GM12873 (cell line): ENCODE data around the gene TLE3.

ENCODE experiments used
- TF ChIP-seq, protein P1 (sequence below): IDR thresholded peaks from 2 replicates; pipeline ENCODE4 v1.5.1; 2012; ENCODE audit warnings: low read depth, mild to moderate bottlenecking, moderate library complexity, low read length, control low read depth; ENCODE audit not compliant: insufficient read depth; ENCODE audit errors: missing control alignments

TLE3 gene

GRCh38 chr15:70054366-70054765 is 43.4 kb downstream of the TLE3 start:
- TF ChIP-seq, protein P1, sequence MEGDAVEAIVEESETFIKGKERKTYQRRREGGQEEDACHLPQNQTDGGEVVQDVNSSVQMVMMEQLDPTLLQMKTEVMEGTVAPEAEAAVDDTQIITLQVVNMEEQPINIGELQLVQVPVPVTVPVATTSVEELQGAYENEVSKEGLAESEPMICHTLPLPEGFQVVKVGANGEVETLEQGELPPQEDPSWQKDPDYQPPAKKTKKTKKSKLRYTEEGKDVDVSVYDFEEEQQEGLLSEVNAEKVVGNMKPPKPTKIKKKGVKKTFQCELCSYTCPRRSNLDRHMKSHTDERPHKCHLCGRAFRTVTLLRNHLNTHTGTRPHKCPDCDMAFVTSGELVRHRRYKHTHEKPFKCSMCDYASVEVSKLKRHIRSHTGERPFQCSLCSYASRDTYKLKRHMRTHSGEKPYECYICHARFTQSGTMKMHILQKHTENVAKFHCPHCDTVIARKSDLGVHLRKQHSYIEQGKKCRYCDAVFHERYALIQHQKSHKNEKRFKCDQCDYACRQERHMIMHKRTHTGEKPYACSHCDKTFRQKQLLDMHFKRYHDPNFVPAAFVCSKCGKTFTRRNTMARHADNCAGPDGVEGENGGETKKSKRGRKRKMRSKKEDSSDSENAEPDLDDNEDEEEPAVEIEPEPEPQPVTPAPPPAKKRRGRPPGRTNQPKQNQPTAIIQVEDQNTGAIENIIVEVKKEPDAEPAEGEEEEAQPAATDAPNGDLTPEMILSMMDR: no peak

DNA sequence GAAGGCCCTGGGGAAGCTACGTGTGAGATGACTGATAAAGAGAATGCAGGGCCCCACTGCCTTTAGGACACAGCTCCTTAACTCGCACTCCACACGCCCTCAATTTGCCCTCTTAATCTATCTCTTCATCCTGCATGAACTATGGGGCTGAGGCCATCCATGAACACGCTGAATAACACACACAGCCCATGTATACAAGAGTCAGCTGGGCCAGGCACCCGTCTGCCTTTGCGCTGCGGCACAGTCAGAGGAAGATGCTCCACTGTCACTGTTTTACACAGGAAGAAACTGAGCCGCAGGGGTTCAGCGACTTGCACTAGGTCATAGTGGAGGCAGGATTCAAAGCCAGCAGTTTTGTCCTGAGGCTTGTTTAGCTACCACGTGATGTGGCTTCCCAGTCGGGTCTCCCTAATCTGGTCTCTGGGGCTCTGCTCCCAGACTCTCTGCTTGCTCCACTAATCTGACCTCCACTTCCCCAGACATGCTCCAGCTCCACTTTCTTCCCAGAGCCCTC is 43.9 kb downstream of the TLE3 start:
- TF ChIP-seq, protein P1: no peak

- TF ChIP-seq, protein P1: no peak
Measured at GRCh38 chr15:70053001-70053715, 44.6 kb downstream of the TLE3 start.

DNA sequence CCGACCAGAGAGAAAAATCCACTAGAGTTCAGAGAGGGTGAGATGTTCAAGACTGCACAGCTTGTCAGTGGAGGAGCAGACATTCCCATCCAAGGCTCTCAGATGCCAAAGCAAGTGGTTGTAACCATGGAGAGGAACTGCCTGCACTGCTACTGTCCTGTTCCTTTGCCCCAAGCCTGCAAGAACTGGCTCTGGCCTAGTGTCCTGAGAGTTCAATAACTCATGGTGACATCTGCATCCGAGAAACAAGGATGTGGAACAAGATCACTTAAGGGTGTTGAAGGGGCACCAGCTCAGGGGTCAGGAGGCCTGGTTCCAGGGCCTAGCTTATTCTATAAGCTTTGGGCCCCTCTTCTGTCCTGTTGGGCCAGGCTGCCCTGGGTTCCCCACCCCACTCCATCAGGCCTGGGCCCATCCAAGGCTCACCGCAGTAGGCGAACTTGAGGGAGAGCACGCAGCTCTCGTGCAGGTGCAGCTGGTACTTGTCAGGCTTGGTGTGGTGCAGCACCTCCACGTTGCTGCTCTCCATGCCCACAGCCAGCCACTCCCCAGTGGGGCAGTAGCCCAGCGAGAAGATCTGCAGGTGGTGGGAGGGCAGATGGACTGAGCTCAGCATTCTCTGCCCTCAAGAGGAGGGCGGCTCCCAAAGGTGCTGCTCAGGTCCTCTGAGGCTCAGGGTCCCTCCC is 45.6 kb downstream of the TLE3 start:
- TF ChIP-seq, protein P1: no peak

DNA sequence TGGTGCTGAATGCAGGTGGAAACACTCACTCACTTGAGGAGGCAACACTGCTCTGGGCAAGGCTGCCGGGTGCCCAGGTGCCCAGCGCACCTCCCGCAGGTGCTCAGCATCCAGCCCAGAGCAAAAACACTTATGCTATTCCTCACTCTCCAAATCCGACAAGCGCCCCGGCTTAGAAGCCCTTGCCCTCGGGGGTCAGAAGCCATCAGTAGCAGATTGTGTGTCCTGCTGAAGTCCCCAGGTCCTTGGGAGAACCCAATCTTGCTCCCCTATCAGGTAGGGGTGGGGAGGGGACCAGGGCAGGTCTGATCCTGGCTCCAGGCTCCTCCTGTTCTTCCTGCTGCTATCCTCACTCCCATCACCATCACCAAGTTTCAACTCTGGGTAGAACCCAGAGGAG is 46.7 kb downstream of the TLE3 start:
- TF ChIP-seq, protein P1: no peak

DNA sequence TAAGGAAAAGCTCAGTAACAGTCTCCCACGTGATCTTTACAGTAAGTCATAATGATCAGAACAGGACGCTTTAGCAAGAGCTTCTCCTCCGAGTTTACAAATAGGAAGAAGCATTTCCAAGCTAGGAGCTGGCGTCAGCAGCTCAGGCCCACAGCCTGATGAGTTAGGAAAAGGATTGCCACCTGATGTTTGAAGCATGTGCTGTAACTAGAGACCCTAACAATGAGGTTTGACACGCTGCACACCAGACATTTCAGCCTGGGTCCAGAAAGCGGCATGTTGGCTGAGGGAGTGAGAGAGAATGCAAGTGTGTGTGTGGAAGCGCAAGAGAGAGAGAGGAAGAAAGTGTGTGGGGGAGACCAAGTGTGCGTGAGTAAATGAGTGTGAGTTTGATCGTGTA is 47.3 kb downstream of the TLE3 start:
- TF ChIP-seq, protein P1: no peak

- TF ChIP-seq, protein P1: no peak
Measured at GRCh38 chr15:70049701-70050301, 47.9 kb downstream of the TLE3 start.
